ENCODE results near the gene RAB15. TPM values are rescaled to one million over a fixed set of nuclear protein-coding genes. Genes with fewer than 3 reads are reported as not detected.

Gene RAB15
- total and polyA plus RNA-seq, 9 of the 15 experiments (the other 6 are each of a cell fraction or from before 2014, with no cell fraction given) = 0.09 to 0.30 (median 0.16) TPM; not detected in 2

DNA sequence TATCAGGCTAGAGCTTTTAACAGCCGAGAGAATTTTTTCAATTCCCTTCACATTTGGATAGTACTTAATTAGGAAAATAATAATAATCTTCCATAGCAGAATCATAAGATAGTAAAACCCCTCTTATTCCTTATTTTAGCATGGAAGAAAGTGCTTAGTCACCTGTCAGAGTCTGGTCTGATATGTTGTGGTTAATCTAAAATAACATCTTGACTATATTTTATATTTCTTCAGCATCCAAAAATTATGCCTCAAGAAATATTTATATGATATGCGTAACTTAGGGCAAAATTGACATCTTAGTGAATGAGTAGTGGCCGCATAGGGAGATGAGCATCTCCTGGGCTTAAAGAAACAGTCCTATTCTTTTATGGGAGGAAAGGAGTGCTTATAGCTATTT lies 45.1 kb downstream of the RAB15 start:
- Histone ChIP-seq H3K27ac (ENCODE audit: extremely low read depth, low read depth, low read length) (no peak overlapping the region), H3K9me3 (replicated peaks; ENCODE audit: control insufficient read depth, insufficient read depth, low read depth, low read length) (no peaks in the 10 kb centered on the region), H3K4me3 (no peak overlapping the region), H3K27me3 (ENCODE audit: control insufficient read depth in 2 of 2, insufficient read depth in 2 of 2, low read length in 2 of 2) (no peaks in the 10 kb centered on the region), H3K4me2 (ENCODE audit: insufficient read depth, low read length) (no peak overlapping the region), H3K9me1 (ENCODE audit: control insufficient read depth, insufficient read depth, low read length) (no peaks in the 10 kb centered on the region), H3K4me1 (replicated peaks in 1 of 2; ENCODE audit: control insufficient read depth in 2 of 2, insufficient read depth in 2 of 2, low read length in 2 of 2) (no peaks in the 10 kb centered on the region), H2AFZ (ENCODE audit: low read depth, low read length) (no peak overlapping the region), H4K20me1 (replicated peaks; ENCODE audit: control insufficient read depth, insufficient read depth, low read length) (no peaks in the 10 kb centered on the region), H3K79me2 (ENCODE audit: control insufficient read depth, insufficient read depth, low read length) (peaks cover under 1% of the 10 kb centered on the region; the same call in 1 of the 3 replicates), H3K9ac (ENCODE audit: insufficient read depth in 1 of 2, low read depth in 2 of 2, low read length in 2 of 2) (no peak overlapping the region), H3K36me3 (ENCODE audit: control insufficient read depth, insufficient read depth, low read length) (peaks cover 62% of the 10 kb centered on the region; the same call in 2 of the 3 replicates)
- no peak for FAIRE-seq
- ATAC-seq = no peak
- in situ Hi-C loops (cut with MboI) (no loop called here), intact Hi-C loops (cut with micrococcal nuclease) (no loop called here)
- ChIA-PET POLR2A (interaction anchor here (0.6 to 2.5 kb wide), 3 partner anchors 10 to 497 kb away, joined by 3 to 10 read pairs (median 5); partner anchors contain the start of gene CHURC1), CTCF (ENCODE audit: low intra/inter-chr PET ratio) (no interaction called here)
- WGBS (ENCODE audit: insufficient coverage, low coverage, missing lambda C conversion rate) = 90% methylated on average over 3 of the region's 3 CpGs
- DNase-seq (ENCODE audit: extremely low read depth in 1 of 4, low spot score in 3 of 4) = no peak
- BruUV-seq (replicated peaks) = no TSS peak
- TF ChIP-seq HNRNPH1 (optimal IDR thresholded peaks at IDR 0.05; ENCODE audit: low read depth, low read length) (no peak), ZNF311 (CRISPR knock-in tag; IDR thresholded peaks at IDR 0.05) (no peak), RBM22 (IDR thresholded peaks at IDR 0.05; ENCODE audit: low read depth, low read length, poor library complexity, severe bottlenecking) (no peak), NFE2L1 (tag; IDR thresholded peaks at IDR 0.05; ENCODE audit: borderline replicate concordance, low read depth) (0 out of 2 replicates have a peak, but pooled peaks have one; percentile 15), ZNF133 (CRISPR knock-in tag; IDR thresholded peaks at IDR 0.05) (no peak), MAFG (tag; conservative IDR thresholded peaks at IDR 0.05) (peak; percentile 46), ZNF212 (CRISPR knock-in tag; IDR thresholded peaks at IDR 0.05) (no peak), RAD51 (IDR thresholded peaks at IDR 0.05; ENCODE audit: borderline replicate concordance, low read depth) (no peak), TCF7 (IDR thresholded peaks at IDR 0.05; ENCODE audit: borderline replicate concordance) (no peak), MCM7 (IDR thresholded peaks at IDR 0.05) (no peak), BCL6 (CRISPR knock-in tag; IDR thresholded peaks at IDR 0.05) (no peak), NFE2 (IDR thresholded peaks at IDR 0.05; ENCODE audit: low read depth) (peak; percentile 39; the same call in 1 of the 2 replicates), ZNF174 (CRISPR knock-in tag; IDR thresholded peaks at IDR 0.05) (no peak), ZNF551 (CRISPR knock-in tag; IDR thresholded peaks at IDR 0.05) (no peak), TRIM28 (IDR thresholded peaks at IDR 0.05) (no peak), ZBED1 (IDR thresholded peaks at IDR 0.05) (no peak), ASH1L (IDR thresholded peaks at IDR 0.05; ENCODE audit: borderline replicate concordance, low read depth, partially characterized antibody) (no peak), SRSF9 (IDR thresholded peaks at IDR 0.05; ENCODE audit: borderline replicate concordance, low read depth, low read length) (no peak)
- TF ChIP-seq, protein P1, sequence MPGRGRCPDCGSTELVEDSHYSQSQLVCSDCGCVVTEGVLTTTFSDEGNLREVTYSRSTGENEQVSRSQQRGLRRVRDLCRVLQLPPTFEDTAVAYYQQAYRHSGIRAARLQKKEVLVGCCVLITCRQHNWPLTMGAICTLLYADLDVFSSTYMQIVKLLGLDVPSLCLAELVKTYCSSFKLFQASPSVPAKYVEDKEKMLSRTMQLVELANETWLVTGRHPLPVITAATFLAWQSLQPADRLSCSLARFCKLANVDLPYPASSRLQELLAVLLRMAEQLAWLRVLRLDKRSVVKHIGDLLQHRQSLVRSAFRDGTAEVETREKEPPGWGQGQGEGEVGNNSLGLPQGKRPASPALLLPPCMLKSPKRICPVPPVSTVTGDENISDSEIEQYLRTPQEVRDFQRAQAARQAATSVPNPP (IDR thresholded peaks at IDR 0.05; ENCODE audit: borderline replicate concordance, insufficient read depth, insufficient read length) = no peak
- TF ChIP-seq, protein P2, sequence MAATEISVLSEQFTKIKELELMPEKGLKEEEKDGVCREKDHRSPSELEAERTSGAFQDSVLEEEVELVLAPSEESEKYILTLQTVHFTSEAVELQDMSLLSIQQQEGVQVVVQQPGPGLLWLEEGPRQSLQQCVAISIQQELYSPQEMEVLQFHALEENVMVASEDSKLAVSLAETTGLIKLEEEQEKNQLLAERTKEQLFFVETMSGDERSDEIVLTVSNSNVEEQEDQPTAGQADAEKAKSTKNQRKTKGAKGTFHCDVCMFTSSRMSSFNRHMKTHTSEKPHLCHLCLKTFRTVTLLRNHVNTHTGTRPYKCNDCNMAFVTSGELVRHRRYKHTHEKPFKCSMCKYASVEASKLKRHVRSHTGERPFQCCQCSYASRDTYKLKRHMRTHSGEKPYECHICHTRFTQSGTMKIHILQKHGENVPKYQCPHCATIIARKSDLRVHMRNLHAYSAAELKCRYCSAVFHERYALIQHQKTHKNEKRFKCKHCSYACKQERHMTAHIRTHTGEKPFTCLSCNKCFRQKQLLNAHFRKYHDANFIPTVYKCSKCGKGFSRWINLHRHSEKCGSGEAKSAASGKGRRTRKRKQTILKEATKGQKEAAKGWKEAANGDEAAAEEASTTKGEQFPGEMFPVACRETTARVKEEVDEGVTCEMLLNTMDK (IDR thresholded peaks at IDR 0.05; ENCODE audit: borderline replicate concordance, insufficient read depth, low read depth, low read length, poor library complexity, severe bottlenecking) = no peak
